K562 (cell line): ENCODE data around the gene KCNMB4. TPM values are rescaled to one million over a fixed set of nuclear protein-coding genes. Genes with fewer than 3 reads are reported as not detected.

ENCODE experiments used
- ATAC-seq: fragments of 200-7000 bp; cut with Tn5 transposase; 3 replicates; pipeline ENCODE4 v1.9.1; 2020; ENCODE audit warnings: moderate library complexity
- BruUV-seq: library from RNA; stranded (reverse); fragments of 400-500 nt; replicated peaks from 2 replicates; lab custom pipeline; 2021; lab: Mats Ljungman, UMichigan
- CTCF ChIA-PET: fragments of 300-600 bp; formaldehyde crosslinking; extraction: SDS; loops from one replicate; lab custom pipeline; 2021; ENCODE audit warnings: low intra/inter-chr PET ratio; lab: Yijun Ruan, JAX
- POLR2A ChIA-PET: fragments of 300-600, 350-650 bp; sonication (Branson Sonifier 250); formaldehyde crosslinking; extraction: SDS; loops from one replicate; lab custom pipeline; 2021; ENCODE audit warnings: antibody characterized with exemption, inconsistent platforms; lab: Yijun Ruan, JAX
- DNase-seq, 4 experiments: peaks; one replicate each; pipeline versions ENCODE4 v3.0.0 to v3.0.0-alpha.2; 2011 to 2018; ENCODE audit warnings: low spot score in 3 of 4, mixed read lengths in 3 of 4; ENCODE audit errors: extremely low read depth in 1 of 4
- FAIRE-seq: peaks from 2 replicates; lab custom pipeline; 2011; peaks lifted over from hg19 to GRCh38; lab: Jason Lieb, UNC
- H2AFZ ChIP-seq: 2 replicates; pipeline ENCODE4 v1.6.0; 2011; ENCODE audit warnings: low read depth, low read length, control low read depth, inconsistent platforms
- H3K27ac ChIP-seq: fragments of 200-600 bp; 3 replicates; pipeline ENCODE4 v1.8.0; 2011; ENCODE audit warnings: low read depth, mild to moderate bottlenecking, control low read depth, inconsistent platforms, low read length, moderate library complexity, mixed read lengths; ENCODE audit errors: extremely low read depth
- H3K27me3 ChIP-seq, 2 experiments: fragments of 300-600 bp in 1 of 2; 2 replicates in 1 of 2; 3 replicates in 1 of 2; pipeline versions ENCODE4 v1.6.0 to v1.8.0; 2011; ENCODE audit warnings: inconsistent platforms in 2 of 2, low read length in 2 of 2, mild to moderate bottlenecking in 1 of 2, mixed read lengths in 1 of 2, moderate library complexity in 1 of 2; ENCODE audit not compliant: control insufficient read depth in 2 of 2, insufficient read depth in 2 of 2
- H3K36me3 ChIP-seq: fragments of 300-600 bp; 3 replicates; pipeline ENCODE4 v1.8.0; 2011; ENCODE audit warnings: mild to moderate bottlenecking, low read length, inconsistent platforms; ENCODE audit not compliant: control insufficient read depth, insufficient read depth
- H3K4me1 ChIP-seq, 2 experiments: fragments of 200-600 bp in 1 of 2; replicated peaks in 1 of 2; 2 replicates in 1 of 2; 3 replicates in 1 of 2; pipeline versions ENCODE4 v1.5.1 to v1.8.0; 2011; ENCODE audit warnings: inconsistent platforms in 2 of 2, low read length in 2 of 2, mild to moderate bottlenecking in 1 of 2, mixed read lengths in 1 of 2, moderate library complexity in 1 of 2; ENCODE audit not compliant: control insufficient read depth in 2 of 2, insufficient read depth in 2 of 2
- H3K4me2 ChIP-seq: 2 replicates; pipeline ENCODE4 v1.6.1; 2011; ENCODE audit warnings: low read length, control low read depth, inconsistent platforms, mixed read lengths; ENCODE audit not compliant: insufficient read depth
- H3K4me3 ChIP-seq: fragments of 200-600 bp; sonication (generic), shearing (Covaris generic); 2 replicates; pipeline ENCODE4 v1.5.1; 2016; ENCODE audit warnings: control low read depth, inconsistent platforms
- H3K79me2 ChIP-seq: fragments of 200-600 bp; 3 replicates; pipeline ENCODE4 v1.8.0; 2011; ENCODE audit warnings: low read length, inconsistent platforms; ENCODE audit not compliant: control insufficient read depth, insufficient read depth
- H3K9ac ChIP-seq, 2 experiments: 2 replicates each; pipeline versions ENCODE4 v1.6.0 to v1.6.1; 2011; ENCODE audit warnings: low read depth in 2 of 2, low read length in 2 of 2, control low read depth in 1 of 2, inconsistent platforms in 1 of 2, mild to moderate bottlenecking in 1 of 2, mixed read lengths in 1 of 2; ENCODE audit not compliant: insufficient read depth in 1 of 2
- H3K9me1 ChIP-seq: one replicate; pipeline ENCODE4 v1.6.0; 2011; ENCODE audit warnings: inconsistent platforms, mild to moderate bottlenecking, low read length, moderate library complexity; ENCODE audit not compliant: control insufficient read depth, insufficient read depth
- H3K9me3 ChIP-seq: replicated peaks from 2 replicates; pipeline ENCODE4 v1.5.1; 2011; ENCODE audit warnings: low read depth, low read length, inconsistent platforms; ENCODE audit not compliant: control insufficient read depth, insufficient read depth
- H4K20me1 ChIP-seq: replicated peaks from 2 replicates; pipeline ENCODE4 v1.6.1; 2011; ENCODE audit warnings: low read length, inconsistent platforms, mixed read lengths; ENCODE audit not compliant: control insufficient read depth, insufficient read depth
- CEBPG ChIP-seq, 3 experiments: fragments of 200-800 bp in 1 of 3; sonication (Bioruptor generic) in 1 of 3; sonication (generic) in 1 of 3; formaldehyde crosslinking in 1 of 3; IDR thresholded peaks in 2 of 3; conservative IDR thresholded peaks in 1 of 3; 2 replicates each; pipeline versions ENCODE4 v1.6.1 to v1.8.0; 2016 to 2022; ENCODE audit warnings: missing compliant biosample characterization in 2 of 3, missing genetic modification characterization in 2 of 3, mild to moderate bottlenecking in 1 of 3, missing genetic modification reagents in 1 of 3
- DNMT1 ChIP-seq: fragments of 450-650 bp; IDR thresholded peaks from 2 replicates; pipeline ENCODE4 v1.6.1; 2016; ENCODE audit warnings: antibody characterized with exemption, mild to moderate bottlenecking
- ETV1 ChIP-seq: fragments of 450-650 bp; conservative IDR thresholded peaks from 2 replicates; pipeline ENCODE4 v1.6.1; 2016; ENCODE audit warnings: missing genetic modification characterization, control low read depth, low read depth, missing compliant biosample characterization
- FOXJ2 ChIP-seq: fragments of 200-800 bp; sonication (Bioruptor generic); IDR thresholded peaks from 2 replicates; pipeline ENCODE4 v1.6.1; 2016; ENCODE audit warnings: missing genetic modification characterization, missing compliant biosample characterization
- ILK ChIP-seq: fragments of 450-650 bp; IDR thresholded peaks from 2 replicates; pipeline ENCODE4 v1.6.1; 2016; ENCODE audit warnings: missing genetic modification characterization, low read depth, mild to moderate bottlenecking, missing compliant biosample characterization, moderate library complexity, borderline replicate concordance
- KDM2B ChIP-seq: fragments of 250-450 bp; sonication (Bioruptor Pico); IDR thresholded peaks from 2 replicates; pipeline ENCODE4 v1.8.0; 2021; ENCODE audit warnings: mild to moderate bottlenecking, moderate library complexity
- KLF1 ChIP-seq: fragments of 450-650 bp; IDR thresholded peaks from 2 replicates; pipeline ENCODE4 v1.6.1; 2016; ENCODE audit warnings: missing genetic modification characterization, missing compliant biosample characterization
- MXI1 ChIP-seq: IDR thresholded peaks from 2 replicates; pipeline ENCODE4 v1.6.1; 2011; ENCODE audit warnings: low read depth, mild to moderate bottlenecking, improper control_type of control experiment, low read length
- RBM25 ChIP-seq: fragments of 200-400 bp; formaldehyde crosslinking; IDR thresholded peaks from 2 replicates; pipeline ENCODE4 v1.6.1; 2018; ENCODE audit warnings: low read length, low read depth, moderate library complexity; ENCODE audit not compliant: severe bottlenecking
- ZNF41 ChIP-seq: fragments of 250-450 bp; sonication (Bioruptor Pico); conservative IDR thresholded peaks from 2 replicates; pipeline ENCODE4 v1.4.0; 2020; ENCODE audit warnings: mild to moderate bottlenecking
- ZNF77 ChIP-seq: fragments of 250-450 bp; sonication (Bioruptor Pico); IDR thresholded peaks from 2 replicates; pipeline ENCODE4 v1.5.0; 2020
- ZNF780A ChIP-seq: fragments of 250-450 bp; sonication (Bioruptor Pico); IDR thresholded peaks from 2 replicates; pipeline ENCODE4 v1.5.0; 2021; ENCODE audit warnings: mild to moderate bottlenecking
- WGBS: fragments of 100-300 bp; shearing (Covaris generic); methylation state at CpG from one replicate; pipeline ENCODE4 v1.1.6; 2016; ENCODE audit warnings: low coverage, mixed read lengths; ENCODE audit not compliant: insufficient coverage; ENCODE audit errors: missing lambda C conversion rate; 5-methylcytosine and 5-hydroxymethylcytosine counted together
- in situ Hi-C: fragments of 300-500 bp; cut with MboI; formaldehyde crosslinking; loops from 4 replicates; pipeline ENCODE4 v1.15.0; 2018; ENCODE audit warnings: inconsistent platforms, mixed read lengths
- intact Hi-C: fragments of 100-400 bp; cut with micrococcal nuclease; formaldehyde crosslinking; loops from 2 replicates; pipeline ENCODE4 v1.14.2; 2022
- polyA plus RNA-seq, 8 experiments: library from polyadenylated mRNA; depleted of rRNA in 4 of 8; stranded (reverse) in 5 of 8; unstranded in 3 of 8; fragments of >200 nt; fragmentation: Nextera tagmentation in 2 of 8; fragmentation: Illumina TruSeq in 1 of 8; extraction: Ambion mirVana in 2 of 8; extraction: Trizol in 1 of 8; gene quantifications; 2 replicates each; pipeline versions ENCODE4 v1.2.1 to v1.2.3, GENCODE V29; 2011 to 2014; ENCODE audit warnings: inconsistent platforms in 1 of 8, missing spikeins in 1 of 8
- total RNA-seq, 7 experiments: library from RNA; depleted of rRNA in 6 of 7; stranded (reverse); fragments of >200 nt in 6 of 7; fragmentation: Illumina TruSeq in 2 of 7; extraction: Trizol in 2 of 7; gene quantifications; 2 replicates each; pipeline versions ENCODE4 v1.2.1 to v1.2.3, GENCODE V29; 2011 to 2021; ENCODE audit warnings: low replicate concordance in 1 of 7
- TF ChIP-seq, protein P1 (sequence below): sonication (generic); formaldehyde crosslinking; IDR thresholded peaks from 2 replicates; pipeline ENCODE4 v1.4.0; 2020; ENCODE audit warnings: mild to moderate bottlenecking, missing genetic modification reagents
- TF ChIP-seq, protein P2 (sequence below), 2 experiments: fragments of 450-650 bp; IDR thresholded peaks; 2 replicates each; pipeline ENCODE4 v1.6.1; 2018; ENCODE audit warnings: mild to moderate bottlenecking in 2 of 2, low read depth in 1 of 2; ENCODE audit not compliant: partially characterized antibody in 2 of 2

The KCNMB4 gene
- total and polyA plus RNA-seq, 9 of the 15 experiments (the other 6 are each of a cell fraction or from before 2014, with no cell fraction given), result 0.01 to 0.14 (median 0.06) TPM; not detected in 1

DNA sequence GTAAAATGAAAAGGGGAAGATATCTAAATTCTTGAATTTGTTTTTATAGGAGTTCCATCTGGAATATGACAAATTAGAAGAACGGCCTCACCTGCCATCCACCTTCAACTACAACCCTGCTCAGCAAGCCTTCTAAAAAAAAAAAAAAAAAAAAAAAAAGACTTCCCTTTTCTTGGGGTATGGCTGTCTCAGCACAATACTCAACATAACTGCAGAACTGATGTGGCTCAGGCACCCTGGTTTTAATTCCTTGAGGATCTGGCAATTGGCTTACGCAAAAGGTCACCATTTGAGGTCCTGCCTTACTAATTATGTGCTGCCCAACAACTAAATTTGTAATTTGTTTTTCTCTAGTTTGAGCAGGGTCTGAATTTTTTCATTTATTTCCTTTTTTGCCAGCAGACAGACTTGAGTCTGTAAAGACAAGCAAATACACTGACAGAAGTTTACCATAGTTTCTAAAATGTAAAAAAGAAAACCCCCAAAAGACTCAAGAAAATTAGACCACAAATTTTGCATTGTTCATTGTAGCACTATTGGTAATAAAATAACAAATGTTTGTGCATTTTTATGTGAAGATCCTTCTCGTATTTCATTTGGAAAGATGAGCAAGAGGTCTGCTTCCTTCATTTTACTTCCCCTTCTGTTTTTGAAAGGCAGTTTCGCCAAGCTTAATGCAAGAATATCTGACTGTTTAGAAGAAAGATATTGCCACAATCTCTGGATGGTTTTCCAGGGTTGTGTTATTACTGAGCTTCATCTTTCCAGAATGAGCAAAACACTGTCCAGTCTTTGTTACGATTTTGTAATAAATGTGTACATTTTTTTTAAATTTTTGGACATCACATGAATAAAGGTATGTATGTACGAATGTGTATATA is 12.1 kb upstream of the KCNMB4 start (continued):
- TF ChIP-seq, protein P1, sequence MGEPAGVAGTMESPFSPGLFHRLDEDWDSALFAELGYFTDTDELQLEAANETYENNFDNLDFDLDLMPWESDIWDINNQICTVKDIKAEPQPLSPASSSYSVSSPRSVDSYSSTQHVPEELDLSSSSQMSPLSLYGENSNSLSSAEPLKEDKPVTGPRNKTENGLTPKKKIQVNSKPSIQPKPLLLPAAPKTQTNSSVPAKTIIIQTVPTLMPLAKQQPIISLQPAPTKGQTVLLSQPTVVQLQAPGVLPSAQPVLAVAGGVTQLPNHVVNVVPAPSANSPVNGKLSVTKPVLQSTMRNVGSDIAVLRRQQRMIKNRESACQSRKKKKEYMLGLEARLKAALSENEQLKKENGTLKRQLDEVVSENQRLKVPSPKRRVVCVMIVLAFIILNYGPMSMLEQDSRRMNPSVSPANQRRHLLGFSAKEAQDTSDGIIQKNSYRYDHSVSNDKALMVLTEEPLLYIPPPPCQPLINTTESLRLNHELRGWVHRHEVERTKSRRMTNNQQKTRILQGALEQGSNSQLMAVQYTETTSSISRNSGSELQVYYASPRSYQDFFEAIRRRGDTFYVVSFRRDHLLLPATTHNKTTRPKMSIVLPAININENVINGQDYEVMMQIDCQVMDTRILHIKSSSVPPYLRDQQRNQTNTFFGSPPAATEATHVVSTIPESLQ, result no peak
- TF ChIP-seq KLF1, result no peak
- no peak for TF ChIP-seq DNMT1
- no peak for TF ChIP-seq RBM25
- no peak for TF ChIP-seq ETV1 (tag)

DNA sequence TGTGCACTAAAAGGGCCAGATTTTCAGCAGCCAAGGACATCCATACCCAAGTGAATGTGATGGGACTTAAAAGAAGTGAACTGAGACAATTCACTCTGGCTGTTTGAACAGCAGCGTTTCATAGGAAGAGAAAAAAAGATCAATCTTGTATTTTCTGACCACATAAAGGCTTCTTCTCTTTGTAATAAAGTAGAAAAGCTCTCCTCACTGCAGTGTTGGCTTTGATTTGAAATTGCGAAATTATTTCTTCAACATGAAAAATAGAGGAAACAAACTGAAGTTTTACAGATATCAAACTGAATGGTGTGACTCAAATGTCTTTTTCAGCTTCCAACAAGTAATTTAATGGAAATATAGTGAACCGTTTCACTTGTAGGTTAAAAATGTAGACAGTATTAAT is 11.3 kb upstream of the KCNMB4 start:
- ChIA-PET POLR2A (no interaction called here), CTCF (no interaction called here)
- no peak for FAIRE-seq
- Histone ChIP-seq H3K27me3 (no peaks in the 10 kb centered on the region), H4K20me1 (no peaks in the 10 kb centered on the region), H3K9me3 (no peaks in the 10 kb centered on the region), H3K4me2 (no peak overlapping the region), H3K9ac (no peak overlapping the region), H3K79me2 (no peaks in the 10 kb centered on the region), H3K9me1 (no peaks in the 10 kb centered on the region), H3K27ac (no peak overlapping the region), H3K36me3 (peaks cover 10% of the 10 kb centered on the region; the same call in 2 of the 3 replicates), H2AFZ (no peak overlapping the region), H3K4me3 (no peak overlapping the region), H3K4me1 (no peaks in the 10 kb centered on the region)
- BruUV-seq, result no TSS peak
- 89% methylated on average over 3 of the region's 3 CpGs for WGBS
- intact Hi-C loops (loop anchor here (10.0 kb wide), 1 partner anchor 450 kb away; no protein-coding TSS in a partner anchor), in situ Hi-C loops (no loop called here)
- no peak for ATAC-seq
- no peak for DNase-seq
- TF ChIP-seq FOXJ2 (tag) (no peak), KDM2B (CRISPR knock-in tag) (no peak), ZNF77 (CRISPR knock-in tag) (no peak), ZNF780A (no peak), MXI1 (no peak), ZNF41 (no peak), CEBPG (CRISPR knock-in tag; IDR thresholded peaks at IDR 0.05) (no peak), CEBPG (tag; conservative IDR thresholded peaks at IDR 0.05 in 1 of 2, IDR thresholded peaks at IDR 0.05 in 1 of 2) (peak; percentile 23 to 71; a peak in 2 of 4 replicates), ILK (tag) (no peak)
- TF ChIP-seq, protein P2, sequence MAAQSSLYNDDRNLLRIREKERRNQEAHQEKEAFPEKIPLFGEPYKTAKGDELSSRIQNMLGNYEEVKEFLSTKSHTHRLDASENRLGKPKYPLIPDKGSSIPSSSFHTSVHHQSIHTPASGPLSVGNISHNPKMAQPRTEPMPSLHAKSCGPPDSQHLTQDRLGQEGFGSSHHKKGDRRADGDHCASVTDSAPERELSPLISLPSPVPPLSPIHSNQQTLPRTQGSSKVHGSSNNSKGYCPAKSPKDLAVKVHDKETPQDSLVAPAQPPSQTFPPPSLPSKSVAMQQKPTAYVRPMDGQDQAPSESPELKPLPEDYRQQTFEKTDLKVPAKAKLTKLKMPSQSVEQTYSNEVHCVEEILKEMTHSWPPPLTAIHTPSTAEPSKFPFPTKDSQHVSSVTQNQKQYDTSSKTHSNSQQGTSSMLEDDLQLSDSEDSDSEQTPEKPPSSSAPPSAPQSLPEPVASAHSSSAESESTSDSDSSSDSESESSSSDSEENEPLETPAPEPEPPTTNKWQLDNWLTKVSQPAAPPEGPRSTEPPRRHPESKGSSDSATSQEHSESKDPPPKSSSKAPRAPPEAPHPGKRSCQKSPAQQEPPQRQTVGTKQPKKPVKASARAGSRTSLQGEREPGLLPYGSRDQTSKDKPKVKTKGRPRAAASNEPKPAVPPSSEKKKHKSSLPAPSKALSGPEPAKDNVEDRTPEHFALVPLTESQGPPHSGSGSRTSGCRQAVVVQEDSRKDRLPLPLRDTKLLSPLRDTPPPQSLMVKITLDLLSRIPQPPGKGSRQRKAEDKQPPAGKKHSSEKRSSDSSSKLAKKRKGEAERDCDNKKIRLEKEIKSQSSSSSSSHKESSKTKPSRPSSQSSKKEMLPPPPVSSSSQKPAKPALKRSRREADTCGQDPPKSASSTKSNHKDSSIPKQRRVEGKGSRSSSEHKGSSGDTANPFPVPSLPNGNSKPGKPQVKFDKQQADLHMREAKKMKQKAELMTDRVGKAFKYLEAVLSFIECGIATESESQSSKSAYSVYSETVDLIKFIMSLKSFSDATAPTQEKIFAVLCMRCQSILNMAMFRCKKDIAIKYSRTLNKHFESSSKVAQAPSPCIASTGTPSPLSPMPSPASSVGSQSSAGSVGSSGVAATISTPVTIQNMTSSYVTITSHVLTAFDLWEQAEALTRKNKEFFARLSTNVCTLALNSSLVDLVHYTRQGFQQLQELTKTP (IDR thresholded peaks at IDR 0.05; ENCODE audit: low read depth in 1 of 2, partially characterized antibody in 2 of 2), result no peak
